Stomach smooth muscle (tissue), 2 donors: ENCODE data around the gene ABL1.
A peak's percentile ranks its signal among the peaks of the same experiment; 100 is the strongest.

Experiments used
- H3K27ac ChIP-seq: one replicate; pipeline ENCODE4 v1.7.0; 2013; ENCODE audit warnings: mild to moderate bottlenecking, low read length, inconsistent platforms
- H3K27me3 ChIP-seq, 2 donors: one replicate each; pipeline ENCODE4 v1.7.0; 2013; ENCODE audit warnings: low read length in 2 of 2; ENCODE audit not compliant: insufficient read depth in 2 of 2, control insufficient read depth in 1 of 2
- H3K36me3 ChIP-seq, 2 donors: one replicate each; pipeline ENCODE4 v1.7.0; 2013; ENCODE audit warnings: low read length in 2 of 2; ENCODE audit not compliant: control insufficient read depth in 2 of 2, insufficient read depth in 2 of 2
- H3K4me1 ChIP-seq: one replicate; pipeline ENCODE4 v1.7.0; 2013; ENCODE audit warnings: low read length; ENCODE audit not compliant: control insufficient read depth, insufficient read depth
- H3K4me3 ChIP-seq, 2 donors: one replicate each; pipeline ENCODE4 v1.7.0; 2013; ENCODE audit warnings: low read length in 2 of 2
- H3K9ac ChIP-seq, 2 donors: one replicate each; pipeline ENCODE4 v1.7.0; 2013; ENCODE audit warnings: low read length in 2 of 2, mild to moderate bottlenecking in 1 of 2
- H3K9me3 ChIP-seq, 2 donors: one replicate each; pipeline ENCODE4 v1.7.0; 2013; ENCODE audit warnings: low read length in 2 of 2; ENCODE audit not compliant: control insufficient read depth in 2 of 2
- donor health status: healthy.
- donor health status: Pancreatic carcinoma.

Gene ABL1

DNA sequence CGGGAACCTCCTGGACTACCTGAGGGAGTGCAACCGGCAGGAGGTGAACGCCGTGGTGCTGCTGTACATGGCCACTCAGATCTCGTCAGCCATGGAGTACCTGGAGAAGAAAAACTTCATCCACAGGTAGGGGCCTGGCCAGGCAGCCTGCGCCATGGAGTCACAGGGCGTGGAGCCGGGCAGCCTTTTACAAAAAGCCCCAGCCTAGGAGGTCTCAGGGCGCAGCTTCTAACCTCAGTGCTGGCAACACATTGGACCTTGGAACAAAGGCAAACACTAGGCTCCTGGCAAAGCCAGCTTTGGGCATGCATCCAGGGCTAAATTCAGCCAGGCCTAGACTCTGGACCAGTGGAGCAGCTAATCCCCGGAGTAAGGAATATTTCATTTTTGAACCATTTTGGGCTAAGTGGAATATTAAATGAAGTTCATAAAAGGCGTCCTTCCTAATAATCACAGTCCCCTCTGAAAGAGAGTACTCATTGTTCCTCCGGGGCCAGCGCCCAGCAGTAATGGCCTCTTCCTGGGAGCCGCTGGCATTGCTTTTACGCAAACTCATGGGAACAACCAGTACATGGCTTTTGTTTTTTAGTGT, 38.0 kb downstream of the ABL1 start:
- Histone ChIP-seq H3K27ac (peak overlapping the region; percentile 11), H3K9ac (no peak overlapping the region), H3K4me1 (peaks cover 29% of the 10 kb centered on the region), H3K4me3 (no peak overlapping the region), H3K9me3 (no peaks in the 10 kb centered on the region), H3K36me3 (peaks cover 48% of the 10 kb centered on the region in 2 donors), H3K27me3 (no peaks in the 10 kb centered on the region)

- Histone ChIP-seq H3K4me1 (peaks cover 27% of the 10 kb centered on the region), H3K27me3 (no peaks in the 10 kb centered on the region), H3K9me3 (no peaks in the 10 kb centered on the region), H3K9ac (no peak overlapping the region), H3K36me3 (peaks cover 54 to 57% of the 10 kb centered on the region in 2 donors), H3K27ac (no peak overlapping the region), H3K4me3 (no peak overlapping the region)
Observed at GRCh38 chr9:130873966-130874365, 38.9 kb downstream of the ABL1 start.

DNA sequence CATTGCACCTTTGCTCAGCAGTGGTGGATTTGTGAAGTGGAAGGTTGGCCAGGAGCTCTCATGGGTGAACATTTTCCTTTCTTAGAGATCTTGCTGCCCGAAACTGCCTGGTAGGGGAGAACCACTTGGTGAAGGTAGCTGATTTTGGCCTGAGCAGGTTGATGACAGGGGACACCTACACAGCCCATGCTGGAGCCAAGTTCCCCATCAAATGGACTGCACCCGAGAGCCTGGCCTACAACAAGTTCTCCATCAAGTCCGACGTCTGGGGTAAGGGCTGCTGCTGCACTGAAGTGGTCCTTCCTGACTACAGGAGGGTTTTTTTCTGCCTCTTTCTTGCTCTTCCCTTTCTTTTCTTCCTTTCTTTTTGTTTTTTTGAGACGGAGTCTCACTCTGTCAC, 39.7 kb downstream of the ABL1 start:
- Histone ChIP-seq H3K9ac (no peak overlapping the region), H3K36me3 (peaks cover 54 to 62% of the 10 kb centered on the region in 2 donors), H3K4me3 (no peak overlapping the region), H3K4me1 (peaks cover 21% of the 10 kb centered on the region), H3K9me3 (no peaks in the 10 kb centered on the region), H3K27ac (no peak overlapping the region), H3K27me3 (no peaks in the 10 kb centered on the region)

DNA sequence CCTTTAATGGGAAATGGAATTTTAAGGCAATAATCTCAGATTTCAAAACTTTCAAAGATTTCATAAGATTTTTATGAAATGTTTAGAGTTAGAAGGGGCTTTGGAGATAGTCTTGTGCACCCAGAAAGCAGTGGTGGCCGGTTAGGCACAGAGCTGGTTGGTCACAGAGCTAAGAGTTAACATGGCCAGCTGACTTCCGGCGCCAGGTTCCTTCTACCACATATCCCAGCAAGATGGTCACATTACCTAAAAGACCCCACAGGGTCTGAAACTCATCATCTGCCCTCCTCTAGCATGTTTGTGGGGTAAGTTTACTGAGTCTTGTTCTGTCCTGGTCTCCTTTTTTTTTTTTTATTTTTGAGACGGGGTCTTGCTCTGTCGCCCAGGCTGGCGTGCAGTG, 42.2 kb downstream of the ABL1 start:
- Histone ChIP-seq H3K4me1 (peaks cover 10% of the 10 kb centered on the region), H3K4me3 (no peak overlapping the region), H3K9me3 (no peaks in the 10 kb centered on the region), H3K27ac (no peak overlapping the region), H3K9ac (no peak overlapping the region), H3K27me3 (no peaks in the 10 kb centered on the region), H3K36me3 (peaks cover 65 to 76% of the 10 kb centered on the region in 2 donors)

DNA sequence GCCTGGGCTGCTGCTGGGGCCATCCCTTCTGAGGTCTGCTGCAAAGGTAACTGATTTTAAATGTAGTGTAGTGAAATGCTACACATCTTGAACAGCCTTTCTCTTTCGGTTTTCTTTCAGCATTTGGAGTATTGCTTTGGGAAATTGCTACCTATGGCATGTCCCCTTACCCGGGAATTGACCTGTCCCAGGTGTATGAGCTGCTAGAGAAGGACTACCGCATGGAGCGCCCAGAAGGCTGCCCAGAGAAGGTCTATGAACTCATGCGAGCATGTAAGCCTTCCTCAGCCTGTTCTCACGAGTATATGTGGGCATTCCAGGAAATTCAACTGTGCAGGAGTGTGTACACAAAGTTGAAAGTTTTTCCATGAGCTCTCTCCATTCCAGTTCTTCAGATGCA, 43.2 kb downstream of the ABL1 start:
- Histone ChIP-seq H3K4me1 (peaks cover under 1% of the 10 kb centered on the region), H3K36me3 (peaks cover 61 to 67% of the 10 kb centered on the region in 2 donors), H3K27ac (no peak overlapping the region), H3K4me3 (no peak overlapping the region), H3K27me3 (no peaks in the 10 kb centered on the region), H3K9me3 (no peaks in the 10 kb centered on the region), H3K9ac (no peak overlapping the region)

GRCh38 chr9:130879863-130880411, 44.9 kb downstream of the ABL1 start:
- no peak overlapping the region for H3K9ac ChIP-seq
- H3K4me1 ChIP-seq: peaks cover 4% of the 10 kb centered on the region
- H3K4me3 ChIP-seq: no peak overlapping the region
- H3K27ac ChIP-seq: no peak overlapping the region
- no peaks in the 10 kb centered on the region for H3K27me3 ChIP-seq
- no peaks in the 10 kb centered on the region for H3K9me3 ChIP-seq
- peaks cover 61 to 63% of the 10 kb centered on the region in 2 donors for H3K36me3 ChIP-seq

- H3K27me3 ChIP-seq: no peaks in the 10 kb centered on the region
- H3K4me3 ChIP-seq: no peak overlapping the region
- no peak overlapping the region for H3K27ac ChIP-seq
- H3K9ac ChIP-seq: no peak overlapping the region
- peaks cover 61 to 64% of the 10 kb centered on the region in 2 donors for H3K36me3 ChIP-seq
- no peaks in the 10 kb centered on the region for H3K9me3 ChIP-seq
- H3K4me1 ChIP-seq: peaks cover 12% of the 10 kb centered on the region
Observed at GRCh38 chr9:130880599-130881220, 45.7 kb downstream of the ABL1 start.

DNA sequence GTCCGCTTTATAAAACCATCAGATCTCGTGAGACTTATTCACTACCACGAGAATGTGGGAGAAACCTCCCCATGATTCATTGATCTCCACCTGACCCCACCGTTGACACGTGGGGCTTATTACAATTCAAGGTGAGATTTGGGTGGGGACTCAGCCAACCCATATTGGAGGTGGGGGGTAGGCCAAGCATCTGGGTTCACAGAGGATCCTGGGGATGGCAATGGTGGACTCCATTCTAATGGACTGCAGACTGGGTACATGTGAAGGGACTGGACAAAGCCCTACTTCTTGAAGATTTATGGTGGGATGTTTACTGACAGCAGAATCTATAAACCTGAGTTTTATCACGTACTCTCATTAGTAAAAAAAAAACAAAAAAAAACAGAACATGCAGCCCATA, 46.5 kb downstream of the ABL1 start:
- peaks cover 20% of the 10 kb centered on the region for H3K4me1 ChIP-seq
- H3K27me3 ChIP-seq: no peaks in the 10 kb centered on the region
- no peak overlapping the region for H3K9ac ChIP-seq
- no peak overlapping the region for H3K27ac ChIP-seq
- H3K36me3 ChIP-seq: peaks cover 69 to 72% of the 10 kb centered on the region in 2 donors
- H3K9me3 ChIP-seq: no peaks in the 10 kb centered on the region
- no peak overlapping the region for H3K4me3 ChIP-seq

- Histone ChIP-seq H3K9me3 (no peaks in the 10 kb centered on the region), H3K27ac (no peak overlapping the region), H3K36me3 (peaks cover 69 to 79% of the 10 kb centered on the region in 2 donors), H3K4me1 (peaks cover 31% of the 10 kb centered on the region), H3K4me3 (no peak overlapping the region), H3K9ac (no peak overlapping the region), H3K27me3 (no peaks in the 10 kb centered on the region)
Observed at GRCh38 chr9:130882696-130883225, 47.7 kb downstream of the ABL1 start.

DNA sequence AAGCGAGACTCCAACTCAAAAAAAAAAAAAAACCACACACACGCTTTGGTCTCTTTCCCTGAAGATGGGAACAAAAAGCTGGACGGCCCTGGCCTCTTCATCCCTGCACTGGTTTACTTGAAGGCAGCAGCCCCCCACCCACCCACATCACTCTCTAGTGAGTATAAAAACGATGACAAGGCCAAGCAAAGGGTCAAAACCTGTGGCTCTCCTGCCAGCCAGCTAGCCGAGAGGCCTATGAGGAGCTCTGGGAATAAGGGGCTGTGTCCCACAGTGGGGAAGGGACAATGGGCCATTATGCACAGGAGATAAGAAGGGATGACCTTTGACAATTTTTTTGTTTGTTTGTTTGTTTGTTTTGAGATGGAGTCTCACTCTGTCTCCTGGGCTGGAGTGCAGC, 48.4 kb downstream of the ABL1 start:
- Histone ChIP-seq H3K9me3 (no peaks in the 10 kb centered on the region), H3K27me3 (no peaks in the 10 kb centered on the region), H3K27ac (no peak overlapping the region), H3K4me3 (no peak overlapping the region), H3K36me3 (peaks cover 71 to 81% of the 10 kb centered on the region in 2 donors), H3K9ac (no peak overlapping the region), H3K4me1 (peaks cover 35% of the 10 kb centered on the region)

- H3K9me3 ChIP-seq: no peaks in the 10 kb centered on the region
- no peaks in the 10 kb centered on the region for H3K27me3 ChIP-seq
- H3K4me3 ChIP-seq: no peak overlapping the region
- H3K27ac ChIP-seq: no peak overlapping the region
- H3K9ac ChIP-seq: no peak overlapping the region
- peaks cover 35% of the 10 kb centered on the region for H3K4me1 ChIP-seq
- H3K36me3 ChIP-seq: peaks cover 73 to 74% of the 10 kb centered on the region in 2 donors
Observed at GRCh38 chr9:130884111-130884531, 49.1 kb downstream of the ABL1 start.
